Heart right ventricle (tissue), 16 donors: ENCODE measurements around the gene ATP6V0D1. TPM values are rescaled to one million over a fixed set of nuclear protein-coding genes. Genes with fewer than 3 reads are reported as not detected.
A peak's percentile ranks its signal among the peaks of the same experiment; 100 is the strongest.

Experiments used
- ATAC-seq, 8 donors: fragments of 200-7000 bp; cut with Tn5 transposase; one replicate each; pipeline ENCODE4 v1.9.1; 2020; ENCODE audit warnings: mild to moderate bottlenecking in 8 of 8, moderate library complexity in 8 of 8, moderate number of reproducible peaks in 1 of 8
- DNase-seq, 2 donors: peaks; one replicate each; pipeline ENCODE4 v3.0.0-alpha.2; 2020
- H3K27ac ChIP-seq, 10 donors: fragments of 200-600 bp; sonication (generic) in 2 of 10; one replicate each; pipeline versions ENCODE4 v1.5.0 to v1.8.0; 2020 to 2022; ENCODE audit warnings: mild to moderate bottlenecking in 3 of 10
- H3K27me3 ChIP-seq, 7 donors: fragments of 200-600 bp; one replicate each; pipeline ENCODE4 v1.8.0; 2021 to 2022; ENCODE audit warnings: mild to moderate bottlenecking in 2 of 7
- H3K36me3 ChIP-seq, 9 donors: fragments of 200-600 bp; sonication (generic) in 1 of 9; one replicate each; pipeline versions ENCODE4 v1.5.0 to v1.8.0; 2020 to 2022; ENCODE audit warnings: mild to moderate bottlenecking in 2 of 9
- H3K4me1 ChIP-seq, 9 donors: fragments of 200-600 bp; sonication (generic) in 1 of 9; one replicate each; pipeline versions ENCODE4 v1.5.0 to v1.8.0; 2020 to 2022; ENCODE audit warnings: mild to moderate bottlenecking in 4 of 9
- H3K4me3 ChIP-seq, 10 donors: fragments of 200-600 bp; sonication (generic) in 2 of 10; one replicate each; pipeline versions ENCODE4 v1.5.0 to v1.8.0; 2020 to 2022; ENCODE audit warnings: mild to moderate bottlenecking in 7 of 10, moderate library complexity in 2 of 10
- H3K9me3 ChIP-seq, 11 donors: fragments of 200-600 bp in 10 of 11; sonication (generic) in 2 of 11; one replicate each; pipeline versions ENCODE4 v1.5.0 to v1.8.0; 2013 to 2022; ENCODE audit warnings: mild to moderate bottlenecking in 2 of 11, control low read depth in 1 of 11, moderate library complexity in 1 of 11
- WGBS, 2 donors: extraction: QIAGEN DNeasy Blood & Tissue Kit; methylation state at CpG; one replicate each; pipeline ENCODE4 v1.1.7; 2013; ENCODE audit warnings: inconsistent platforms in 1 of 2; 5-methylcytosine and 5-hydroxymethylcytosine counted together
- intact Hi-C, 10 donors: fragments of 100-400 bp; cut with DNase I; formaldehyde crosslinking; loops; one replicate each; pipeline versions ENCODE4 v1.11.1 to v1.14.2; 2022
- polyA plus RNA-seq, 2 donors: library from polyadenylated mRNA; stranded (reverse); fragments of 200-250 nt; gene quantifications; one replicate each; pipeline ENCODE4 v1.2.3, GENCODE V29; 2013
- total RNA-seq, 10 donors: library from RNA; stranded (reverse); fragmentation: NEBNext Ultra II Directional in 3 of 10; extraction: Animal tissue kit (Norgen Biotek cat#: 25700) in 3 of 10; gene quantifications; one replicate each; pipeline versions ENCODE4 v1.2.1 to v1.2.4, GENCODE V29; 2021 to 2023
- TF ChIP-seq, protein P1 (sequence below), 9 donors: fragments of 200-600 bp; sonication (generic) in 2 of 9; IDR thresholded peaks; one replicate each; pipeline versions ENCODE4 v1.5.0 to v1.8.0; 2021 to 2022; ENCODE audit warnings: antibody characterized with exemption in 9 of 9, mild to moderate bottlenecking in 5 of 9, moderate library complexity in 1 of 9
- donor health status: Arrhythmogenic right ventricular cardiomyopathy.
- donor health status: ischemic (EF 13 %, LVEDD 7.1; RV severe dilation, severe dysfunction).
- donor health status: healthy with polysubstance abuse.
- donor health status: DM: no; HTN: yes; CAD: no.
- donor health status: DM: no; HTN: no; CAD: no.
- donor health status: ischemic (EF 25% LVEDD 6.9; RV normal size, moderate dysfunction).
- donor health status: ischemic (EF 25% LVEDD 5.7; RV mildly dilated, moderate dysfunction).
- donor health status: healthy.
- donor health status: DM: yes; HTN: yes; CAD: no.
- donor health status: Ischemic cardiomyopathy.
- donor health status: ischemic (EF 35%, LVEDD 5.7; RV mildly dilated, moderate dysfunction).
- donor health status: nonischemic (EF 11% LVEDD 7.7; RV severe dilation, severe dysfunction).
- donor health status: DM: yes; HTN: yes; CAD: no.
- donor health status: PGD.
- donor health status: ischemic (EF 29% LVEDD 5.4; RV normal size, mild dysfunction).
- donor health status: nonischemic (EF 23%, LVEDD 6.1; RV moderate dilation, normal function).

ATP6V0D1 gene
- total and polyA plus RNA-seq, 12 donors, result 12.8 to 84.7 (median 67.5) TPM

DNA sequence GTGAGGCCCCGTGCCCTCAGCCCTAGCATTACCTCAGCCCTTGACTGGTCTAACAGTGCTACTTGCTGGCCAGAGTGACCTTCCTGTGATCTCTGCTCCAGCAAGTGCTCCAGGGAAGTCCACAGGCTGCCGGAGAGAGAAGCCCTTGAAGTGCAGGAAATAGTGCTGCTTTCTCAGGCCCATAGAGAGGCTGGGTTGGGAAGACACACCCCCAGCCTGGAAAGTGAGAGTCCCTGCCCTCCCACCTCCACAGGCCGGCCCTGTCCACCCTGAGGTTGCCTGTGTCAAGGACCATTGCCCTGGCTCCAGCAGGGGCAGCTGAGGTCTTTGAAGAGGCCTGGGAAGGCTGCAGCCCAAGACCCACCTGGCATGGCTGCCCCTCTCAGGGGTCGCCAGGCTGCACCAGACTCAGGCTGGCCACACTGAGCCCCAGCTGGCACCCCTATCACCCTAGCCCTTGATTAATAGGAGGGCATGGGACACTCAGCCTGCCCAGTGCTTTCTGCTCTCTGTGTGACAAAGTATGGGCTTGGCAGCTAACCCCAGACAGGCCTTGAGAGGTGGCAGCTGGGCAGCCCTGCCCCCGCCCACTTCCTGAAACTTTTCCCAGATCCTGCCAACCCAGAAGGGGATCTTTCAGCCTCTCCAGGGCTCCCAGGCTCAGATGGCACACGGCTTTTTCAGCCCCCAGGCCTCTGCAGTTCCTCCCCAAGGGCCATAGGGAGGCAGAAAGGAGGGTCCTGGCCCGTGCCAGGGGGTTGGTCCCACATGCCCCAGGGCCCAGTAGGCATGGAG is 21.7 kb downstream of the ATP6V0D1 start:
- TF ChIP-seq, protein P1, sequence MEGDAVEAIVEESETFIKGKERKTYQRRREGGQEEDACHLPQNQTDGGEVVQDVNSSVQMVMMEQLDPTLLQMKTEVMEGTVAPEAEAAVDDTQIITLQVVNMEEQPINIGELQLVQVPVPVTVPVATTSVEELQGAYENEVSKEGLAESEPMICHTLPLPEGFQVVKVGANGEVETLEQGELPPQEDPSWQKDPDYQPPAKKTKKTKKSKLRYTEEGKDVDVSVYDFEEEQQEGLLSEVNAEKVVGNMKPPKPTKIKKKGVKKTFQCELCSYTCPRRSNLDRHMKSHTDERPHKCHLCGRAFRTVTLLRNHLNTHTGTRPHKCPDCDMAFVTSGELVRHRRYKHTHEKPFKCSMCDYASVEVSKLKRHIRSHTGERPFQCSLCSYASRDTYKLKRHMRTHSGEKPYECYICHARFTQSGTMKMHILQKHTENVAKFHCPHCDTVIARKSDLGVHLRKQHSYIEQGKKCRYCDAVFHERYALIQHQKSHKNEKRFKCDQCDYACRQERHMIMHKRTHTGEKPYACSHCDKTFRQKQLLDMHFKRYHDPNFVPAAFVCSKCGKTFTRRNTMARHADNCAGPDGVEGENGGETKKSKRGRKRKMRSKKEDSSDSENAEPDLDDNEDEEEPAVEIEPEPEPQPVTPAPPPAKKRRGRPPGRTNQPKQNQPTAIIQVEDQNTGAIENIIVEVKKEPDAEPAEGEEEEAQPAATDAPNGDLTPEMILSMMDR (IDR thresholded peaks at IDR 0.05), result no peak
- intact Hi-C loops, result loop anchor here in 1 of 10 donors (10.0 kb wide), 1 partner anchor 84 kb away; no protein-coding TSS in a partner anchor
- DNase-seq (peak; percentile 59 to 64), ATAC-seq (peak; percentile 47 to 75 (median 61))
- Histone ChIP-seq H3K27ac (peak overlapping the region; percentile 44 to 87 (median 74)), H3K9me3 (no peaks in the 10 kb centered on the region), H3K27me3 (no peaks in the 10 kb centered on the region), H3K36me3 (peaks cover 0 to 27% (median 0%) of the 10 kb centered on the region in 9 donors), H3K4me1 (peaks cover 45 to 87% (median 79%) of the 10 kb centered on the region in 9 donors), H3K4me3 (no peak overlapping the region)
- WGBS, 2 donors, result 33 to 35% methylated on average over 7 of the region's 7 CpGs

DNA sequence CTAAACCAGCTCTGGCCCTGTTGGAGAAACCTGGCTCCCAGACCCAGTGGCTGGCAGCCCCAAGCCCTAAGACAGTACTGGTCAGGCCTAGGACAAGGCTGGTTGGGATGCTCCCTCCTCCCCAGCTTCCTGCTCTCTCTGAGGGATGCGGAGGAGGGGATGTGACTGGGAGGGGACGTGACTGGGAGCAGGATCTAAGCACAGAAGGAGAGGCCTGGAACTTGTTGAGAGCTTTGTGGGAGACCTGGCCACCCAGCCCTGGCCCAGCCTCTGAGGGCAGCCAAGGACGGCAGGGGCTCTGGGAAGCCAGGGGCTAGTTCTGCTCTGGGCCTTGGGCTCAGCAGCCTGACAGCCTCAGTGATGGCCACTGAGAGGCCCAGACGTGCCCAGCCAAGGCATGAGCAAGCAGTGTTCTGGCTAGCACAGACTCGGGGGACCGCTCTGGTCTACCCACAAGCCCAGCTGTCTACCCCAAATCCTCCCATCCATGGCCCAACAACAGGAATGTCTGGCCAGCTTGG is 22.8 kb downstream of the ATP6V0D1 start:
- intact Hi-C loops, result loop anchor here in 1 of 10 donors (10.0 kb wide), 1 partner anchor 83 kb away; no protein-coding TSS in a partner anchor
- H3K36me3 ChIP-seq, result peaks cover 0 to 34% (median 0%) of the 10 kb centered on the region in 9 donors
- WGBS, 2 donors, result 63 to 68% methylated on average over 6 of the region's 6 CpGs
- DNase-seq (no peak), ATAC-seq (peak in 7 of 8 donors; percentile 16 to 53 (median 20))
- TF ChIP-seq, protein P1 (IDR thresholded peaks at IDR 0.05), result no peak
- peaks cover 45 to 81% (median 73%) of the 10 kb centered on the region in 9 donors for H3K4me1 ChIP-seq
- H3K4me3 ChIP-seq, result no peak overlapping the region
- H3K27ac ChIP-seq, result peak overlapping the region; percentile 18 to 87 (median 74)
- H3K9me3 ChIP-seq, result no peaks in the 10 kb centered on the region
- no peaks in the 10 kb centered on the region for H3K27me3 ChIP-seq

DNA sequence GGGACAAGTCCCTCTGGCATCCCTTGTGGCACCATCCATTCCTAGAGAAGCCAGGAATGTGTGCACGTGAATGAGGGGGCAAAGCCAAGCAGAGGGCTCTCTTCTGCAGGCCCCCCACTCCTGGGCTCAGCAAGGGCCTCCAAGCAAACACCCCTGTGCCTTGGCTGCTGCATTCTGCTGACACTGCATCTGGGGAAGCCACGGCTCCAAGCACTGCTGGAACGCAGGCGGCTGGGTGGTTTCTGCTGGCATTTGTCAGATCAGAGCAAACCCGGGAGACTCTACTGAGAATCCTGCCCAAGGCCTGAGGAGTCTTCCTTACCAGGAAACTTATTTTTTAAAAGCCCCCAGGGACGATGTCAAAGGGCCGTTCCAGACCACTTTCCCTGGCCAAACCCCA is 23.3 kb downstream of the ATP6V0D1 start:
- DNase-seq (no peak), ATAC-seq (no peak)
- Histone ChIP-seq H3K36me3 (peaks cover 0 to 40% (median 4%) of the 10 kb centered on the region in 9 donors), H3K27me3 (no peaks in the 10 kb centered on the region), H3K27ac (peak overlapping the region; percentile 10 to 87 (median 74)), H3K4me1 (peaks cover 45 to 75% (median 69%) of the 10 kb centered on the region in 9 donors), H3K4me3 (no peak overlapping the region), H3K9me3 (no peaks in the 10 kb centered on the region)
- TF ChIP-seq, protein P1 (IDR thresholded peaks at IDR 0.05), result no peak
- 59 to 65% methylated on average over 7 of the region's 7 CpGs for WGBS, 2 donors
- intact Hi-C loops, result loop anchor here in 1 of 10 donors (10.0 kb wide), 1 partner anchor 83 kb away; no protein-coding TSS in a partner anchor

GRCh38 chr16:67456391-67457081 is 24.4 kb downstream of the ATP6V0D1 start:
- Histone ChIP-seq H3K9me3 (no peaks in the 10 kb centered on the region), H3K36me3 (peaks cover 0 to 44% (median 4%) of the 10 kb centered on the region in 9 donors), H3K4me3 (no peak overlapping the region), H3K27me3 (no peaks in the 10 kb centered on the region), H3K27ac (peak overlapping the region in 9 of 10 donors; percentile 39 to 87 (median 69)), H3K4me1 (peaks cover 45 to 75% (median 64%) of the 10 kb centered on the region in 9 donors)
- 31 to 36% methylated on average over 6 of the region's 6 CpGs for WGBS, 2 donors
- peak; percentile 56 to 67 for DNase-seq
- TF ChIP-seq, protein P1 (IDR thresholded peaks at IDR 0.05), result peak; percentile 20 to 63 (median 54)
- intact Hi-C loops, result loop anchor here in 1 of 10 donors (10.0 kb wide), 1 partner anchor 82 kb away; no protein-coding TSS in a partner anchor
- ATAC-seq, result peak; percentile 18 to 73 (median 34)
